HepG2 (cell line): ENCODE results near the gene ABHD1. TPM values are rescaled to one million over a fixed set of nuclear protein-coding genes. Genes with fewer than 3 reads are reported as not detected.

Source experiments
- ARNT ChIP-seq: fragments of 450-650 bp; IDR thresholded peaks from 2 replicates; pipeline ENCODE4 v1.6.1; 2017
- EED ChIP-seq: sonication (generic); formaldehyde crosslinking; IDR thresholded peaks from 2 replicates; pipeline ENCODE4 v1.5.0; 2020; ENCODE audit warnings: mild to moderate bottlenecking, missing genetic modification reagents
- HNRNPK ChIP-seq: fragments of 200-400 bp; formaldehyde crosslinking; IDR thresholded peaks from 2 replicates; pipeline ENCODE4 v1.6.1; 2018; ENCODE audit warnings: low read length, low read depth, moderate library complexity, mild to moderate bottlenecking; ENCODE audit not compliant: poor library complexity, severe bottlenecking
- JUN ChIP-seq: sonication (generic); formaldehyde crosslinking; IDR thresholded peaks from 2 replicates; pipeline ENCODE4 v1.4.0; 2020; ENCODE audit warnings: mild to moderate bottlenecking, missing genetic modification reagents
- MIER3 ChIP-seq: IDR thresholded peaks from 2 replicates; pipeline ENCODE4 v1.6.1; 2016; ENCODE audit warnings: missing compliant biosample characterization, borderline replicate concordance
- SIN3B ChIP-seq: fragments of 150-350 bp; IDR thresholded peaks from 2 replicates; pipeline ENCODE4 v1.6.1; 2014; ENCODE audit warnings: low read length
- TOPORS ChIP-seq: sonication (generic); formaldehyde crosslinking; IDR thresholded peaks from 2 replicates; pipeline ENCODE4 v1.8.0; 2023; ENCODE audit warnings: mild to moderate bottlenecking, missing genetic modification reagents
- ZIK1 ChIP-seq: sonication (generic); formaldehyde crosslinking; IDR thresholded peaks from 2 replicates; pipeline ENCODE4 v1.5.0; 2020; ENCODE audit warnings: mild to moderate bottlenecking, low read depth, missing genetic modification reagents, borderline replicate concordance
- ZNF205 ChIP-seq: IDR thresholded peaks from 2 replicates; pipeline ENCODE4 v1.6.1; 2018; ENCODE audit warnings: missing biosample characterization, missing genetic modification reagents
- ZNF225 ChIP-seq: sonication (generic); formaldehyde crosslinking; IDR thresholded peaks from 2 replicates; pipeline ENCODE4 v1.4.0; 2020; ENCODE audit warnings: mild to moderate bottlenecking, missing genetic modification reagents
- ZNF282 ChIP-seq: fragments of 450-650 bp; IDR thresholded peaks from 2 replicates; pipeline ENCODE4 v1.6.1; 2018; ENCODE audit not compliant: partially characterized antibody
- ZNF430 ChIP-seq: sonication (generic); formaldehyde crosslinking; IDR thresholded peaks from 2 replicates; pipeline ENCODE4 v1.9.0; 2021; ENCODE audit warnings: mild to moderate bottlenecking, missing genetic modification reagents
- ZNF432 ChIP-seq: sonication (generic); formaldehyde crosslinking; IDR thresholded peaks from 2 replicates; pipeline ENCODE4 v1.5.0; 2020; ENCODE audit warnings: missing genetic modification reagents, mild to moderate bottlenecking, borderline replicate concordance
- ZNF558 ChIP-seq: sonication (generic); formaldehyde crosslinking; IDR thresholded peaks from 2 replicates; pipeline ENCODE4 v1.9.0; 2022; ENCODE audit warnings: mild to moderate bottlenecking, missing genetic modification reagents, borderline replicate concordance
- ZNF574 ChIP-seq: sonication (generic); formaldehyde crosslinking; IDR thresholded peaks from 2 replicates; pipeline ENCODE4 v1.4.0; 2020; ENCODE audit warnings: missing genetic modification reagents
- ZNF709 ChIP-seq: sonication (generic); formaldehyde crosslinking; IDR thresholded peaks from 2 replicates; pipeline ENCODE4 v1.5.0; 2020; ENCODE audit warnings: mild to moderate bottlenecking, missing genetic modification reagents
- ZNF776 ChIP-seq: sonication (generic); formaldehyde crosslinking; IDR thresholded peaks from 2 replicates; pipeline ENCODE4 v1.4.0; 2020; ENCODE audit warnings: mild to moderate bottlenecking, missing genetic modification reagents
- ZNF891 ChIP-seq: sonication (generic); formaldehyde crosslinking; IDR thresholded peaks from 2 replicates; pipeline ENCODE4 v1.5.0; 2020; ENCODE audit warnings: mild to moderate bottlenecking, missing genetic modification reagents
- polyA plus RNA-seq, 8 experiments: library from polyadenylated mRNA; depleted of rRNA in 3 of 8; stranded (reverse) in 7 of 8; unstranded in 1 of 8; fragments of >200 nt; fragmentation: Illumina TruSeq in 4 of 8; extraction: Trizol in 4 of 8; gene quantifications; 2 replicates each; pipeline versions ENCODE4 v1.2.1 to v1.2.3, GENCODE V29; 2011 to 2016; ENCODE audit warnings: low read depth in 4 of 8, missing spikeins in 1 of 8, mixed read lengths in 1 of 8; ENCODE audit not compliant: insufficient read depth in 1 of 8
- total RNA-seq, 5 experiments: library from RNA; depleted of rRNA; stranded (reverse); fragments of >200 nt; fragmentation: Illumina TruSeq; extraction: Trizol; gene quantifications; 2 replicates each; pipeline ENCODE4 v1.2.3, GENCODE V29; 2016; ENCODE audit warnings: low read depth in 1 of 5
- TF ChIP-seq, protein P1 (sequence below): sonication (generic); formaldehyde crosslinking; IDR thresholded peaks from 2 replicates; pipeline ENCODE4 v1.9.0; 2021; ENCODE audit warnings: missing genetic modification reagents, mild to moderate bottlenecking, borderline replicate concordance
- TF ChIP-seq, protein P2 (sequence below): sonication (generic); formaldehyde crosslinking; IDR thresholded peaks from 2 replicates; pipeline ENCODE4 v1.9.0; 2021; ENCODE audit warnings: missing genetic modification reagents, borderline replicate concordance
- TF ChIP-seq, protein P3 (sequence below): sonication (generic); formaldehyde crosslinking; IDR thresholded peaks from 2 replicates; pipeline ENCODE4 v1.4.0; 2020; ENCODE audit warnings: mild to moderate bottlenecking, missing genetic modification reagents

Gene ABHD1
- total and polyA plus RNA-seq, 2 of the 13 experiments (the other 11 are each of a cell fraction or from before 2014, with no cell fraction given) = 0.04 to 0.81 TPM

DNA sequence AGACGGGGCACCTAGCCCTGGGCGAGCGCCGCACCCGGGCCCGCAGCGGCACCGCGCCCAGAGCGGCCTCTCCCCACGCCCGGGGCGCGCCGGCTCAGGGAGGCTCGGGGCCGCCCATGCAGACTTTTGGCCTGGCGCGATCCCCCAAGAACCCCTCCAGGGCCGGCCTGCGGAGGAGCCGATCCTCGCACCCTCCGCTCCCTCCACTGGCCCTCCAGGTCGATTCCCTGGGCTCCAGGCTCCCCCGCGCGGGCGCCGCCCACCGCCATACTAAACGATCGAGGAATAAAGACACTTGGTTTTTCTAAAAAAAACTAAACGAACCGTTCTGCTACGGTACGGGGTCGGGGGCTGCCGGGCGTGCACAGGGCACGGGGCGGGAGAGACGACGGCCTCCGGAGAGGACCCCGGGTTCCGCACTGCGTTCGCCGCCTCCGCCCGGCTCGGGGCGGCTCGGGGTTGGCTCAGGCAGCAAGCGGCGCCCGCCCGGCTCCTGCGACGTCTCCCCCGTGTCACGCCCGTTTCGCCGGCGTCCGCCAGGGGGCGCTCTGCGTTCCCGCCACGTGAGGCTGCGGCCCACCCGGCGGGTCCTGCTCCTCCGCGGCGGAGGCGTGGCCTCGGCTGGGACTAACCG lies 37.4 kb upstream of the ABHD1 start (continued):
- TF ChIP-seq ZNF891 (CRISPR knock-in tag) (peak; percentile 42; the same call in 1 of the 2 replicates), ZIK1 (CRISPR knock-in tag) (peak; percentile 31; the same call in 1 of the 2 replicates), ZNF558 (CRISPR knock-in tag) (peak; percentile 46; the same call in 1 of the 2 replicates), TOPORS (CRISPR knock-in tag) (no peak), SIN3B (peak; percentile 60; the same call in 1 of the 2 replicates), ZNF432 (CRISPR knock-in tag) (no peak), ZNF205 (peak; percentile 79; the same call in 1 of the 2 replicates), JUN (CRISPR knock-in tag) (no peak), ZNF430 (CRISPR knock-in tag) (peak; percentile 33), EED (CRISPR knock-in tag) (no peak), ZNF225 (no peak), ZNF282 (no peak), HNRNPK (peak; percentile 42), ZNF574 (CRISPR knock-in tag) (peak; percentile 96), ARNT (no peak), ZNF709 (0 out of 2 replicates have a peak, but pooled peaks have one; percentile 33), MIER3 (peak; percentile 90), ZNF776 (CRISPR knock-in tag) (no peak; the same call in 1 of the 2 replicates)
- TF ChIP-seq, protein P1, sequence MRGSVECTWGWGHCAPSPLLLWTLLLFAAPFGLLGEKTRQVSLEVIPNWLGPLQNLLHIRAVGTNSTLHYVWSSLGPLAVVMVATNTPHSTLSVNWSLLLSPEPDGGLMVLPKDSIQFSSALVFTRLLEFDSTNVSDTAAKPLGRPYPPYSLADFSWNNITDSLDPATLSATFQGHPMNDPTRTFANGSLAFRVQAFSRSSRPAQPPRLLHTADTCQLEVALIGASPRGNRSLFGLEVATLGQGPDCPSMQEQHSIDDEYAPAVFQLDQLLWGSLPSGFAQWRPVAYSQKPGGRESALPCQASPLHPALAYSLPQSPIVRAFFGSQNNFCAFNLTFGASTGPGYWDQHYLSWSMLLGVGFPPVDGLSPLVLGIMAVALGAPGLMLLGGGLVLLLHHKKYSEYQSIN (CRISPR knock-in tag) = no peak
- TF ChIP-seq, protein P2, sequence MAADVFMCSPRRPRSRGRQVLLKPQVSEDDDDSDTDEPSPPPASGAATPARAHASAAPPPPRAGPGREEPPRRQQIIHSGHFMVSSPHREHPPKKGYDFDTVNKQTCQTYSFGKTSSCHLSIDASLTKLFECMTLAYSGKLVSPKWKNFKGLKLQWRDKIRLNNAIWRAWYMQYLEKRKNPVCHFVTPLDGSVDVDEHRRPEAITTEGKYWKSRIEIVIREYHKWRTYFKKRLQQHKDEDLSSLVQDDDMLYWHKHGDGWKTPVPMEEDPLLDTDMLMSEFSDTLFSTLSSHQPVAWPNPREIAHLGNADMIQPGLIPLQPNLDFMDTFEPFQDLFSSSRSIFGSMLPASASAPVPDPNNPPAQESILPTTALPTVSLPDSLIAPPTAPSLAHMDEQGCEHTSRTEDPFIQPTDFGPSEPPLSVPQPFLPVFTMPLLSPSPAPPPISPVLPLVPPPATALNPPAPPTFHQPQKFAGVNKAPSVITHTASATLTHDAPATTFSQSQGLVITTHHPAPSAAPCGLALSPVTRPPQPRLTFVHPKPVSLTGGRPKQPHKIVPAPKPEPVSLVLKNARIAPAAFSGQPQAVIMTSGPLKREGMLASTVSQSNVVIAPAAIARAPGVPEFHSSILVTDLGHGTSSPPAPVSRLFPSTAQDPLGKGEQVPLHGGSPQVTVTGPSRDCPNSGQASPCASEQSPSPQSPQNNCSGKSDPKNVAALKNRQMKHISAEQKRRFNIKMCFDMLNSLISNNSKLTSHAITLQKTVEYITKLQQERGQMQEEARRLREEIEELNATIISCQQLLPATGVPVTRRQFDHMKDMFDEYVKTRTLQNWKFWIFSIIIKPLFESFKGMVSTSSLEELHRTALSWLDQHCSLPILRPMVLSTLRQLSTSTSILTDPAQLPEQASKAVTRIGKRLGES (CRISPR knock-in tag) = no peak; the same call in 1 of the 2 replicates
- TF ChIP-seq, protein P3, sequence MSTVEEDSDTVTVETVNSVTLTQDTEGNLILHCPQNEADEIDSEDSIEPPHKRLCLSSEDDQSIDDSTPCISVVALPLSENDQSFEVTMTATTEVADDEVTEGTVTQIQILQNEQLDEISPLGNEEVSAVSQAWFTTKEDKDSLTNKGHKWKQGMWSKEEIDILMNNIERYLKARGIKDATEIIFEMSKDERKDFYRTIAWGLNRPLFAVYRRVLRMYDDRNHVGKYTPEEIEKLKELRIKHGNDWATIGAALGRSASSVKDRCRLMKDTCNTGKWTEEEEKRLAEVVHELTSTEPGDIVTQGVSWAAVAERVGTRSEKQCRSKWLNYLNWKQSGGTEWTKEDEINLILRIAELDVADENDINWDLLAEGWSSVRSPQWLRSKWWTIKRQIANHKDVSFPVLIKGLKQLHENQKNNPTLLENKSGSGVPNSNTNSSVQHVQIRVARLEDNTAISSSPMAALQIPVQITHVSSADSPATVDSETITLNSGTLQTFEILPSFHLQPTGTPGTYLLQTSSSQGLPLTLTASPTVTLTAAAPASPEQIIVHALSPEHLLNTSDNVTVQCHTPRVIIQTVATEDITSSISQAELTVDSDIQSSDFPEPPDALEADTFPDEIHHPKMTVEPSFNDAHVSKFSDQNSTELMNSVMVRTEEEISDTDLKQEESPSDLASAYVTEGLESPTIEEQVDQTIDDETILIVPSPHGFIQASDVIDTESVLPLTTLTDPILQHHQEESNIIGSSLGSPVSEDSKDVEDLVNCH (CRISPR knock-in tag) = 0 out of 2 replicates have a peak, but pooled peaks have one; percentile 58
